ENCODE data around the gene COPS8. TPM values are rescaled to one million over a fixed set of nuclear protein-coding genes. Genes with fewer than 3 reads are reported as not detected.

COPS8 gene
- total RNA-seq, 6 donors from 2014 or later, result 24.1 to 48.3 (median 38.1) TPM

- H3K36me3 ChIP-seq, result no peaks in the 10 kb centered on the region
- no peak overlapping the region for H3K4me3 ChIP-seq
- H3K9me3 ChIP-seq, result no peaks in the 10 kb centered on the region
- TF ChIP-seq EP300 (IDR thresholded peaks at IDR 0.05) (no peak), POLR2A (IDR thresholded peaks at IDR 0.05) (no peak), CTCF (IDR thresholded peaks at IDR 0.05) (no peak), POLR2AphosphoS5 (IDR thresholded peaks at IDR 0.05) (no peak)
- peaks cover 0 to 1% (median 0%) of the 10 kb centered on the region in 4 donors for H3K4me1 ChIP-seq
- H3K27ac ChIP-seq, result no peak overlapping the region
- 91 to 95% methylated on average over 9 of the region's 9 CpGs for WGBS, 2 donors
- no peaks in the 10 kb centered on the region for H3K27me3 ChIP-seq
- DNase-seq (no peak), ATAC-seq (ENCODE audit: low FRiP score in 2 of 2) (no peak)
Observed at GRCh38 chr2:237055386-237056100, 30.1 kb upstream of the COPS8 start.

- no peaks in the 10 kb centered on the region for H3K36me3 ChIP-seq
- WGBS, 2 donors, result 85 to 90% methylated on average over 11 of the region's 11 CpGs
- H3K4me3 ChIP-seq, result no peak overlapping the region
- peaks cover 0 to 3% (median 0%) of the 10 kb centered on the region in 4 donors for H3K4me1 ChIP-seq
- H3K27me3 ChIP-seq, result no peaks in the 10 kb centered on the region
- no peak overlapping the region for H3K27ac ChIP-seq
- no peak for DNase-seq
- ATAC-seq (ENCODE audit: low FRiP score in 2 of 2), result no peak
- no peaks in the 10 kb centered on the region for H3K9me3 ChIP-seq
- TF ChIP-seq EP300 (IDR thresholded peaks at IDR 0.05), result no peak
- TF ChIP-seq POLR2AphosphoS5 (IDR thresholded peaks at IDR 0.05), result no peak
- TF ChIP-seq CTCF (IDR thresholded peaks at IDR 0.05), result no peak
- no peak for TF ChIP-seq POLR2A (IDR thresholded peaks at IDR 0.05)
Observed at GRCh38 chr2:237056287-237056875, 29.3 kb upstream of the COPS8 start.

GRCh38 chr2:237057107-237057506, 28.6 kb upstream of the COPS8 start:
- H3K27me3 ChIP-seq, result no peaks in the 10 kb centered on the region
- TF ChIP-seq EP300 (IDR thresholded peaks at IDR 0.05) (no peak), POLR2A (IDR thresholded peaks at IDR 0.05) (no peak), POLR2AphosphoS5 (IDR thresholded peaks at IDR 0.05) (no peak), CTCF (IDR thresholded peaks at IDR 0.05) (no peak)
- no peak for ATAC-seq (ENCODE audit: low FRiP score in 2 of 2)
- H3K36me3 ChIP-seq, result no peaks in the 10 kb centered on the region
- peaks cover 0 to 3% (median 0%) of the 10 kb centered on the region in 4 donors for H3K4me1 ChIP-seq
- no peaks in the 10 kb centered on the region for H3K9me3 ChIP-seq
- 92 to 96% methylated on average over 5 of the region's 5 CpGs for WGBS, 2 donors
- H3K27ac ChIP-seq, result no peak overlapping the region
- no peak for DNase-seq
- no peak overlapping the region for H3K4me3 ChIP-seq

DNA sequence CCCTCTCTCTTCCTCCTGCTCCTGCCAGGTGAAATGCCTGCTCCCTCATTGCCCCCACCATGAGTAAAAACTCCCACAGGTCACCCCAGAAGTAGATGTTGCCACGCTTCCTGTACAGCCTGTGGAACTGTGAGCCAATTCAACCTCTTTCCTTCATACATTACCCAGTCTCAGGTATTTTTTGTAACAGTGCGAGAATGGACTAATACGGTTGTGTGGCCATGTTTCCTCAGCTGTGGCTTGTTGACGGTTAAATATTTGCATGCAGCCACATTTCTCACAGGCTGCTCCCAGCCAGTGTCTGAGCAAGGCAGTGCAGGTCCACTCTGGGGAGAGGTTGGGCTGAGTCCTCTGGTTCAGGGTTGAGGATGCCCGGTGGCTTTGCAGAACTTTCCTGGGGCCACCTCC, 27.8 kb upstream of the COPS8 start:
- H3K27me3 ChIP-seq, result no peaks in the 10 kb centered on the region
- TF ChIP-seq POLR2AphosphoS5 (IDR thresholded peaks at IDR 0.05), result no peak
- no peak for TF ChIP-seq CTCF (IDR thresholded peaks at IDR 0.05)
- no peak for TF ChIP-seq EP300 (IDR thresholded peaks at IDR 0.05)
- TF ChIP-seq POLR2A (IDR thresholded peaks at IDR 0.05), result no peak
- no peaks in the 10 kb centered on the region for H3K9me3 ChIP-seq
- 75 to 95% methylated on average over 4 to 5 of the region's 5 CpGs for WGBS, 2 donors
- peaks cover 0 to 3% (median 0%) of the 10 kb centered on the region in 4 donors for H3K4me1 ChIP-seq
- H3K27ac ChIP-seq, result no peak overlapping the region
- no peak for DNase-seq
- ATAC-seq (ENCODE audit: low FRiP score in 2 of 2), result no peak
- H3K4me3 ChIP-seq, result no peak overlapping the region
- no peaks in the 10 kb centered on the region for H3K36me3 ChIP-seq

All from upper lobe of left lung (tissue), 6 donors.